GM19099 (cell line): ENCODE measurements around the gene OR51A2.
"Not testable (repeated sequence)": the region's sequence is repeated elsewhere in the genome, so short reads cannot be mapped to it uniquely, and the experiment has no call there.

Source experiments
- POLR2A ChIP-seq: IDR thresholded peaks from 3 replicates; pipeline ENCODE4 v1.6.1; 2011; ENCODE audit warnings: low read depth; ENCODE audit not compliant: insufficient read length; ENCODE audit errors: extremely low read depth

The OR51A2 gene

GRCh38 chr11:4955613-4956012, at the start of gene OR51A2:
TSS of gene OR51A2 (minus strand) at chr11:4955713. CDS start at chr11:4955713, 0 bp downstream.
- TF ChIP-seq POLR2A, result not testable (repeated sequence)

- no peak for TF ChIP-seq POLR2A
Measured at GRCh38 chr11:5004424-5005274, 49.1 kb upstream of the OR51A2 start.

- no peak for TF ChIP-seq POLR2A
Measured at GRCh38 chr11:4994551-4994950, 39.0 kb upstream of the OR51A2 start, which contains the start of gene OR51L1. TSS of gene OR51L1 (plus strand) at chr11:4994851. CDS start at chr11:4998983, 4,132 bp downstream.

- no peak for TF ChIP-seq POLR2A
Measured at GRCh38 chr11:4991060-4991459, 35.5 kb upstream of the OR51A2 start.

GRCh38 chr11:4983841-4984240, 28.3 kb upstream of the OR51A2 start:
- TF ChIP-seq POLR2A, result no peak

- TF ChIP-seq POLR2A, result no peak
Measured at GRCh38 chr11:4982678-4983077, 27.2 kb upstream of the OR51A2 start.

GRCh38 chr11:4979036-4979435, 23.5 kb upstream of the OR51A2 start:
- no peak for TF ChIP-seq POLR2A

GRCh38 chr11:4975436-4975835, 19.9 kb upstream of the OR51A2 start:
- TF ChIP-seq POLR2A, result no peak

GRCh38 chr11:4962816-4963215, 7.3 kb upstream of the OR51A2 start:
- no peak for TF ChIP-seq POLR2A

GRCh38 chr11:4960877-4961276, 5.4 kb upstream of the OR51A2 start:
- no peak for TF ChIP-seq POLR2A

- no peak for TF ChIP-seq POLR2A
Measured at GRCh38 chr11:4957396-4957795, 1.9 kb upstream of the OR51A2 start.

GRCh38 chr11:4947505-4947904, 8.0 kb downstream of the OR51A2 start, which contains the start of gene OR51A4:
TSS of gene OR51A4 (minus strand) at chr11:4947605. CDS start at chr11:4947100, 505 bp downstream.
- TF ChIP-seq POLR2A, result no peak

GRCh38 chr11:4936745-4937144, 18.8 kb downstream of the OR51A2 start:
- no peak for TF ChIP-seq POLR2A

- TF ChIP-seq POLR2A, result no peak
Measured at GRCh38 chr11:4932751-4933150, 22.8 kb downstream of the OR51A2 start.

- TF ChIP-seq POLR2A, result no peak
Measured at GRCh38 chr11:4926608-4927007, 28.9 kb downstream of the OR51A2 start.

- TF ChIP-seq POLR2A, result no peak
Measured at GRCh38 chr11:4924239-4924638, 31.3 kb downstream of the OR51A2 start, which contains the start of gene OR51G1. TSS of gene OR51G1 (minus strand) at chr11:4924339. CDS start at chr11:4924339, 0 bp downstream.

- no peak for TF ChIP-seq POLR2A
Measured at GRCh38 chr11:4922304-4922703, 33.2 kb downstream of the OR51A2 start.

GRCh38 chr11:4921796-4922195, 33.7 kb downstream of the OR51A2 start:
- TF ChIP-seq POLR2A, result no peak
